Hematopoietic multipotent progenitor cell (in vitro differentiated cells): Measurements from ENCODE around the gene FMNL1. TPM values are rescaled to one million over a fixed set of nuclear protein-coding genes. Genes with fewer than 3 reads are reported as not detected.

ENCODE experiments used
- DNase-seq, 3 donors: peaks; one replicate each; pipeline ENCODE4 v3.0.0-alpha.2; 2011 to 2015; ENCODE audit warnings: low read depth in 2 of 3, low spot score in 2 of 3
- total RNA-seq: library from RNA; depleted of rRNA; stranded (reverse); fragments of >200 nt; gene quantifications from one replicate; pipeline ENCODE4 v1.2.3, GENCODE V29; 2012

FMNL1 gene
- total RNA-seq, 1 donor, result 149 TPM

DNA sequence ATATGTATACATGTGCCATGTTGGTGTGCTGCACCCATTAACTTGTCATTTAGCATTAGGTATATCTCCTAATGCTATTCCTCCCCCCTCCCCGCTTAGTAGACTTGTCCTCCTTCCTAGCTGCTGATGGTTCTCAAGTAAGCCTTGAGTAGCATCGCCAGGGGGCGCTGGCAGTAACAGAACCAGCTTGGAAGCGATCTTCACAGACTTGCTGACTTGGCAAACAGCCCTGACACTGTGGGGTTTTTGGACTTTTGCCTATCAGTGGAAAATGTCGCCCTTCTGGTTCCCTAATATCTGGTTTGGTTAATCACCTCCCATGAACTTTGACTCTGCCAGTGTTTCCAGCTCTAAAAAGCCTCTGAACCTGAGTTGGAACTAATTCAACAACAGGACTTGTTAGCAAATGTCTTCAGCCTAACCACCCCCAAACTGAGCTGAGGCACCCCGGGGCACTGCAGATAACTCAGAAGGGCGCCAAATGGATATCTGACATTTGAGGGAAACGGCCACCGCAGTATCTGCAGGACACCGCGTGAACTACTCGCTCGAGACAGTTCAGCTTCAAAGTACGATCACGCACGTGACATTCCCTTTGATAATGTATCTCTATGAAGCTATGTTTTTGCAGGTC lies 55.6 kb downstream of the FMNL1 start:
- DNase-seq, result peak; percentile 84 to 95 (median 92)

GRCh38 chr17:45277992-45278391 lies 56.3 kb downstream of the FMNL1 start:
- no peak for DNase-seq

- DNase-seq, result no peak
Measured at GRCh38 chr17:45279898-45280297, 58.2 kb downstream of the FMNL1 start.

DNA sequence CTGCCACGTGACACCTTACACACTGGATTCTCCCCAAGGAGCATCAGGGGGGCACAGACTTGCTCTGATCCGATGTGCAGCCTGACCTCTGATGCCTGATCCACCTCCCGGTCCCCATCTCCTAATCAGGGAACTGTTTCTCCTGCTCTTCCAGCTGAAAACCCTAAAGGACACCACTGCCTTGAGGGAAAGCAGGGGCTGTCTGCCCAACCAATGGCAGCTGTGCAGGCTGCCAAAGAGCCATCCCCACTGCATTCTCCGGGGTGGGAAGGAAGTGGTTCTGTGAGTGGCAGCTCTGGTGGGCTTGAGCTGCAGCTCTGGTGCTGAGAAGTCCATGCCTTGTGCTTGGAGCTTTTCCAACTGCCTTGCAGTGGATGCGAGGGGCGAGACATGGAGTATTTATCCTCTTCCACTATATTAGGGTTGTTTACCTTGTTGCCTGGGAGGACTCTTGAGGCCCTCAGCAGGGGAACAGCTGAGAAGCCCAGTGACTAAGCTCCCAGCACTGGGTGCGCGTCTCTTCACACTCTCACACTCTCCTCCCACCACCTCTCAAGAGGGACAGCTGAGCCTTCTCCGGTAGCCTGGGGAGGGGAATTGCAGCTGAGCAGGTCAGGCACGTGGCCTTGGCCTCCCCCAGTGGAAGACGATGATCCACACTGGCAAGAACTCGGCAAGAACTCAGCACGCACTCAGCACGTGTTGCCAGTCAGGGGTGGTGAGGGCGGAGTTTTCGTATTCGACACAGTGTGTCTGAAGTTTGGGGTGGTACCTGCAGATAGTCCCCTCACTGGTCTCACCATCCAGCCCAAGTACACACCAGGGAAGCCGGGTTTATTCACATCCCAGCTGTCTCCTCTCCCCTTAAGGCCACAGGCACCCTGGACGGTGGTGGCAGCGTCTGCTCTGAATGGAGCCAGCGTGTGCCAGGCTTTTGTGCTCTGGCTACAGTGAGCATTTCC lies 61.3 kb downstream of the FMNL1 start:
- no peak for DNase-seq

GRCh38 chr17:45283711-45284110 lies 62.0 kb downstream of the FMNL1 start:
- no peak for DNase-seq

DNA sequence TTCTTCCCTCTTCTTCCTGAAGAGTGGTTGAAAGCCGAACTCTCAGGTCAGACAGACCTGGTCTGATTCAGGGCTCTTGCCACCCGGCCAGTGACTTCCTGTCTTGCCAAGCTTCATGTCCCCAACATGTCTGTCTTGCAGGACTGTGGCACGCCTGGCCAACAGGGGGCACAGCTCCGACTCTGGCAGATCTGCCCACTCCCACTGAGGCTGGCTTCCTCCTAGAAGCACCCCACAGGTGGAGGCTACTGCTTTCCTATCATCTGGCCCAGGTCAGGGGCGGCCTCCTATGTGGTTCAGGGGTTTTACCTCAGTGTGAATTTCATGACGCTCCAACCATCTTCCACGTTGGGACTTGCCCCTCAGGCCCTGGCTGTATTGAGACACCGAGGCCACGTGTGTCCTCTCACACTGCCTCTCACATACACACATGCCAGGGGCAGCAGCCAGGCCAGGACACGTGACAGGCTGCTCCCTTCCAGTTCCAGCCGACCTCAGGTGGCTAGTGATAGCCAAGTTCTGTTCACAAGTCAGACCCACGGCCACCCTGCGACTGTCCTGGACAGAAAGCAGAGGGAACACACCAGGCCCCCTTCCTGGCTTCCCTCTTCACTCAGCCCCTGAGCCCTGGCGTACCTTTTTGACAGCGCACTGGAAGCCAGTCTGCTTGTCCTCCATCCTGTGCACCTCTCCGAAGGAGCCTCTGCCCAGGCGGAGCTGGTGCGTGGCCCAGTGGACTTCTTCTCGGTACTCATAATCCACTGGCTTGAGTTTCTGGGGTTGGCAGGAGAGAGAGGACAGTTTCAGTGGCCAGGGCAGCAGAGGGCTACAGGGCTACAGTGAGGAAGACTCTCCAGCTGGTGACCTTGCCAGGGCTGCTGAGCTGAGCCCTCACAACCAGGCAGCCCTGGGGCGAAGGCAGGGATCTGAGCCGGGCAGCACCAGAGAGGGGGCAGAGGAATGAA lies 62.8 kb downstream of the FMNL1 start:
- DNase-seq, result peak in 1 of 3 donors; percentile 18

- DNase-seq, result no peak
Measured at GRCh38 chr17:45286286-45286685, 64.6 kb downstream of the FMNL1 start.

- DNase-seq, result no peak
Measured at GRCh38 chr17:45287526-45288500, 66.1 kb downstream of the FMNL1 start.

DNA sequence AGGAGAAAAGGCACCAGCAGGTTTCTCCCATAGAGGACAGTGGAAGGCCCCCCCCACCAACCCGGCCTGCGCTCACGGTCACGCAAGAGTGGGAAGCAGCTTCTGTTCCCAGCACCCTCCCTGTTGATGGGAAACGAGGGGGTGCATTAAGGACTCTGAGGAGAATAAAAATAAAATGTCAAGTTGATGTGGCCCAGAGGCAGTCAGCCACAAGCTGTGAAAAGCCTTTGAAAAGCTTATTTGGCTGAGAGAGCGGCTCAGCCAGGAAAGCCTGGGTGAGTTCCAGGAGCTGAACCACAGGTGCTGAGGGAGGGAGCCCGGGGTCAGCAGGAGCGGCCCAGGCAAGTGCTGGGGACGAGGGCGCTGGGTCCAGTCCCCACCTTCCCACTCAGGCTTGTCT lies 67.1 kb downstream of the FMNL1 start:
- DNase-seq, result no peak

GRCh38 chr17:45289301-45290268 lies 67.9 kb downstream of the FMNL1 start:
- no peak for DNase-seq

DNA sequence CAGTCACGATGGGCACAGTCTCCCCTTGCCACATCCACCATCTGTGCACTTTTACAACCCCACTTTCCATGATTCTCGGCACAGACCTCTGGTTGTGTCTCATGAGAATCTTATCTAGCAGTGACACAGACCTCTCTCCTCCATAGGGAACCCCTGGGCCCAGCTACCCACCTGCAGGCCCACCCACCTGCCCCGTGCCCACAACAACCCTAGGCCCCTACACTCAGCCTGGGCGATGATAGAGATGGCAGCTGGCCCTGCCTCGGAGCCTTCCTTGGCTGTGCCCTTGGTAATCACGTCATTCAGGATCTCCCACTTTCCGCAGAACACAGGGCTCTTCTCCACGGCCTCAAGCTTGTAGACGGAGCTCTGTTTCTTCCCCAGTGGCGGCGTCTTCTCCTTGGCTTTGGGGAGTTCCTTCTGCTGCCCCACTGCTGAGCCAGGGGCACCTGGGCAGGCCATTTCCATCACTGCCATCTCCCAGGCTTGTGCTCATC lies 68.6 kb downstream of the FMNL1 start:
- no peak for DNase-seq

DNA sequence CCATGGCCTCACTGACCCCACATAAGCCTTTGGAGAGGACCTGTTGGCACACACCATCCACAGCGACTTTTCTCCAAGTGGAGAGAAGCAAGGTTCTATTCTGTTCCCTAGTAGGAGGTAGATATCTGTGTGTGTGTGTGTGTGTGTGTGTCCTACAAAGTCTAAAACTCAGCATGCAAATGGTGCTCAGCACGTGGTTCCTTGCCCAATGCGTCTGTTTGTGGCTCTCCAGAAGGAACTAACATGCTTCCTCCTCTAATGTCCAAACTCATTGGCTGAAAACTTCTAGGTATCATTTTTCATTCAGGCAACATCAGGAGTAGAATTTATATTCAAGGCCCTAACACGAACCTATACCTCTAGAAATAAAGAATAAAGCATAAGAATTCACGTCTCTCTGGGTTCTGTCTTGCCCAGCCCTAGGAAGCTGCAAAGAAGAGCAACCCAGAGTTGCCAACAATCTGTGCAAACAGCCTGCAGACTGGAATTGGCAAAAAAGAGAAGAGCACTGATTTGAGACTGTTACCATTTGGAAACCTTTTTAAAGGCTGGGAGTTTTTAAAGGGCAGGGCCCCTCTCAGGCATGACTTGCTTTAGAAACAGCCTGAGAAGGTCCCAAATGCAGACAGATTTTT lies 69.6 kb downstream of the FMNL1 start:
- DNase-seq, result peak in 1 of 3 donors; percentile 40

- no peak for DNase-seq
Measured at GRCh38 chr17:45292696-45293412, 71.2 kb downstream of the FMNL1 start.

GRCh38 chr17:45293413-45294211 lies 71.9 kb downstream of the FMNL1 start:
- DNase-seq, result peak in 1 of 3 donors; percentile 49

GRCh38 chr17:45294506-45294905 lies 72.8 kb downstream of the FMNL1 start:
- no peak for DNase-seq
